H1 (cell line): ENCODE results near the gene GRIK4.

Experiments used
- EGR1 ChIP-seq: IDR thresholded peaks from 2 replicates; pipeline ENCODE4 v1.6.1; 2011; ENCODE audit warnings: low read depth, low read length, borderline replicate concordance
- RFX5 ChIP-seq: IDR thresholded peaks from 2 replicates; pipeline ENCODE4 v1.6.1; 2011; ENCODE audit warnings: low read depth, low read length, improper control_type of control experiment, borderline replicate concordance
- TF ChIP-seq, protein P1 (sequence below), 3 experiments: IDR thresholded peaks; 1 replicate in 2 of 3; 2 replicates in 1 of 3; pipeline versions ENCODE4 v1.5.1 to v1.6.1; 2011; ENCODE audit warnings: low read length in 3 of 3, mild to moderate bottlenecking in 3 of 3, inconsistent platforms in 2 of 3, low read depth in 1 of 3, moderate library complexity in 1 of 3; ENCODE audit not compliant: insufficient read depth in 1 of 3; ENCODE audit errors: control extremely low read depth in 1 of 3

DNA sequence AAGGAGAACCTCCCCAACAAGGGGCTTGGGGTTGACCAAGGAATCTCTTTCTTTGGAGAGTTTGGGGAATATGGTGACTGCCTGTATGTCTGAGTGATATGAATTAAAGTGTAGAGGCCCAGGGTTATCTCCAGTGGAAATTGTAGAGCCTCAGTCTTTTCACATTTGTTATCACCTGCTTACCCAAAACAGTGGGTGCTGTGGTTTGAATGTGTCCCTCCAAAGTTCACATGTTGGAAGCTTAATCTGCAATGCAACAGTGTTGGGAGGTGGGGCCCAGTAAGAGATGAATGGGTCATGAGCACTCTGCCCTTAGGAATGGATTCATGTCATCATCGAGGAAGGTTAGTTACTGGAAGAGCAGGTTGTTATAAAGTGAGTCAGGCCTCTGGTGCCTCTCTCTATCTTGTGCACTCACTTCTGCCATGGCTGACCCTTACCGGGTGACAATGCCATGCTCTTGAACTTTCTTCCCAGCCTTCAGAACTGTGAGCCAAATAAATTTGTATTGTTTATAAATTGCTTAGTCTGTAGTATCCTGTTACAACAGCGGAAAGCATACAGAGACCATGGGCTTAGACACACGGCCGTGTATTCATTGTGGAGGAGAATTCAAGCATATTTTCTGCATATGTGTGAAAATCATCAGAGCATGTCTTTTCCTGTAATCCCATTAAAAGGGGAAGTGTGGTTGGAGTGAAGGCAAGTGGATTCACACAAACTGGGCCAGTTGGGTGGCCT lies 398.3 kb downstream of the GRIK4 start:
- TF ChIP-seq EGR1 (no peak), RFX5 (no peak)
- TF ChIP-seq, protein P1, sequence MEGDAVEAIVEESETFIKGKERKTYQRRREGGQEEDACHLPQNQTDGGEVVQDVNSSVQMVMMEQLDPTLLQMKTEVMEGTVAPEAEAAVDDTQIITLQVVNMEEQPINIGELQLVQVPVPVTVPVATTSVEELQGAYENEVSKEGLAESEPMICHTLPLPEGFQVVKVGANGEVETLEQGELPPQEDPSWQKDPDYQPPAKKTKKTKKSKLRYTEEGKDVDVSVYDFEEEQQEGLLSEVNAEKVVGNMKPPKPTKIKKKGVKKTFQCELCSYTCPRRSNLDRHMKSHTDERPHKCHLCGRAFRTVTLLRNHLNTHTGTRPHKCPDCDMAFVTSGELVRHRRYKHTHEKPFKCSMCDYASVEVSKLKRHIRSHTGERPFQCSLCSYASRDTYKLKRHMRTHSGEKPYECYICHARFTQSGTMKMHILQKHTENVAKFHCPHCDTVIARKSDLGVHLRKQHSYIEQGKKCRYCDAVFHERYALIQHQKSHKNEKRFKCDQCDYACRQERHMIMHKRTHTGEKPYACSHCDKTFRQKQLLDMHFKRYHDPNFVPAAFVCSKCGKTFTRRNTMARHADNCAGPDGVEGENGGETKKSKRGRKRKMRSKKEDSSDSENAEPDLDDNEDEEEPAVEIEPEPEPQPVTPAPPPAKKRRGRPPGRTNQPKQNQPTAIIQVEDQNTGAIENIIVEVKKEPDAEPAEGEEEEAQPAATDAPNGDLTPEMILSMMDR (IDR thresholded peaks at IDR 0.05; ENCODE audit: control extremely low read depth in 1 of 3, insufficient read depth in 1 of 3, low read depth in 1 of 3, low read length in 3 of 3), result no peak
